Measurements from ENCODE around the gene MGAT4C.

MGAT4C gene

GRCh38 chr12:85949253-85949652 lies 306.9 kb downstream of the MGAT4C start:
- DNase-seq (ENCODE audit: low read depth), result no peak
- no peak for TF ChIP-seq CTCF (IDR thresholded peaks at IDR 0.05; ENCODE audit: insufficient read depth, low read depth, low read length, missing control alignments)
- H3K4me3 ChIP-seq (ENCODE audit: low read depth, low read length), result no peak overlapping the region

- TF ChIP-seq CTCF (IDR thresholded peaks at IDR 0.05; ENCODE audit: insufficient read depth, low read depth, low read length, missing control alignments), result no peak
- no peak for DNase-seq (ENCODE audit: low read depth)
- no peak overlapping the region for H3K4me3 ChIP-seq (ENCODE audit: low read depth, low read length)
These were observed 307.9 kb downstream of the MGAT4C start for GRCh38 chr12:85948340-85948739.

- H3K4me3 ChIP-seq (ENCODE audit: low read depth, low read length), result no peak overlapping the region
- DNase-seq (ENCODE audit: low read depth), result no peak
- TF ChIP-seq CTCF (IDR thresholded peaks at IDR 0.05; ENCODE audit: insufficient read depth, low read depth, low read length, missing control alignments), result no peak
These were observed 308.9 kb downstream of the MGAT4C start for GRCh38 chr12:85947286-85947685.

- DNase-seq (ENCODE audit: low read depth), result no peak
- TF ChIP-seq CTCF (IDR thresholded peaks at IDR 0.05; ENCODE audit: insufficient read depth, low read depth, low read length, missing control alignments), result no peak
- H3K4me3 ChIP-seq (ENCODE audit: low read depth, low read length), result no peak overlapping the region
These were observed 309.8 kb downstream of the MGAT4C start for GRCh38 chr12:85946375-85946774.

- no peak overlapping the region for H3K4me3 ChIP-seq (ENCODE audit: low read depth, low read length)
- no peak for DNase-seq (ENCODE audit: low read depth)
These were observed 329.0 kb downstream of the MGAT4C start for GRCh38 chr12:85927166-85927565.

GRCh38 chr12:85923767-85924331 lies 332.3 kb downstream of the MGAT4C start:
- no peak overlapping the region for H3K4me3 ChIP-seq (ENCODE audit: low read depth, low read length)
- peak; percentile 30 for TF ChIP-seq CTCF (IDR thresholded peaks at IDR 0.05; ENCODE audit: insufficient read depth, low read depth, low read length, missing control alignments)
- DNase-seq (ENCODE audit: low read depth), result no peak

More at GRCh38 chr12:85927166-85927565, 329.0 kb downstream of the MGAT4C start:
- TF ChIP-seq CTCF (IDR thresholded peaks at IDR 0.05; ENCODE audit: insufficient read depth, low read depth, low read length, missing control alignments), result no peak

GRCh38 chr12:85920324-85920947 lies 335.8 kb downstream of the MGAT4C start:
- H3K4me3 ChIP-seq (ENCODE audit: low read depth, low read length), result no peak overlapping the region
- DNase-seq (ENCODE audit: low read depth), result peak; percentile 18
- peak; percentile 23 for TF ChIP-seq CTCF (IDR thresholded peaks at IDR 0.05; ENCODE audit: insufficient read depth, low read depth, low read length, missing control alignments)

All from GM12865 (cell line).